ENCODE measurements around the gene SLC35E2B.
"Not testable (repeated sequence)": the region's sequence is repeated elsewhere in the genome, so short reads cannot be mapped to it uniquely, and the experiment has no call there.

SLC35E2B gene

DNA sequence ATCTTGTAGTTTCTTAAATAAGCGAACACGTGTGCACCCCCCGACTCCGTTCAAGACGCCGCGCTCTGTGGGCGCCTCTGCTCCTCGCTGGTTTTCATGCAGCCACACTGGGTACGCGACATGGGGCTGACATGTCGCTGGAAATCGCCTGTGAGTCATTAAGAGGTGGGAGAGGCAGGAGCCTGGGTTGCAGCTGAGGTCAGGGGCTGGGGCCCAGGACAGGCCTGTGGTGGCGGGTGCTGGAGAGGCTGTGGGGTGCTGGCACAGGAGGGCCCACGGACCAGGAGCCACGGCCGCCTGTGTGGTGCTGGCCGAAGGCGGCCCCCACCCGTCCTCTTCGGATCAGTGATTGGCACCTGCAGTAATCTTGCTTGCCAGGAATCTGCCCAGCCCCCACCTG is 17.8 kb downstream of the SLC35E2B start:
- DNase-seq (ENCODE audit: low spot score) = not testable (repeated sequence)

DNA sequence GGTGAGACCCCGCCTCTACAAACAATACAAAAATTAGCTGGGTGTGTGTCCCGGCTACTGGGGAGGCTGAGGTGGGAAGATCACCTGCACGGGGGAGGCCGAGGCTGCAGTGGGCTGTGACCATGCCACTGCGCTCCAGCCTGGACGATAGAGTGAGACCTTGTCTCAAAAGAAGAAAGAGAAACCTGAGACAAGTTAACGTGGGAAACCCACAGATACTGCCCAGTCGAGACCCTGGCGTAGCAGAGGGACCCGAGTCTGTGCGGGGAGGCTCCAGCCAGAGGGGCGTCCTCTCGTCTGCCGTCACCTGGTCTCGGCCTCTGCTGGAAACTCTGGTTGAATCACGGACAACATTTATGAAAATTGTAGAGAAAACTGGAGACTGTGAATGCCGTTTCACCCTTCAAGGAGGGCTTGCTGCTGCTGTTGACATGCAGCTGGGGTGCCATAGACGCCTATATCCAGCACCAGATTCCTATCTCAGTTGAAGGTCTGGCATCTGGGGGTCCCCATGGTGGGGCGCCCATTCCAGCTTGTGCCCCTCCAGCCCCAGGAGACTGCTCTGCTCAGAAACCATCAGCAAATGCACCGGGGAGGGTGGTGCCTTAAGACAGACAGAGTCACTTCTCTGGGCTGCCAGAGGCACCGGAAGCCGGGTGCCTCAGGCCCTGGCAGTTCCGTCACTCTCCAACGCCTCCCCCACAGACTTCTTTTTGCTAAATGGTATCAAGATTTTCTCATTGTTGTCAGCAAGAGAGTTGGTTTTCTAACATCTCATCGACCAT is 20.2 kb downstream of the SLC35E2B start:
- DNase-seq (ENCODE audit: low spot score) = no peak

GRCh38 chr1:1671365-1672119 is 21.1 kb downstream of the SLC35E2B start:
- no peak for DNase-seq (ENCODE audit: low spot score)

DNA sequence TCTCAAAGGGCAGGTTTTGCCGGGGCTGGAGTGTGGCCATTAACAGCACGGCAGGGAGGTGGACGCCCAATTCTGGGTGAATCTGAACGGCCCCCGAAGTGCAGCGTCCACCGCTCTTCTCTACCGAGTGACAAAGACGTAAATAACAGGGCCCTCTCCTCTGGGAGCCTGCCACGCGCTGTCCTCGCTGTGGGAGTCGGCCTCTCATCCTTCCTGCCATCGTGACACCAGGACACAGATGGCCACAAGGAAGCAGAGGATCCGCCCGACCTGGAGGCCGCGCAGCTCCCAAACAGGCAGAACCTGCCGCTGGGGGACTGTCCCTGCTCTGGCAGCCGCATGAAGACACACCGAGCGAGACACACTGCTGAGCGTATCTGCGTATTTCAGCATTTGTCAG is 21.7 kb downstream of the SLC35E2B start:
- DNase-seq (ENCODE audit: low spot score) = no peak

GRCh38 chr1:1669468-1670440 is 22.8 kb downstream of the SLC35E2B start:
- no peak for DNase-seq (ENCODE audit: low spot score)

DNA sequence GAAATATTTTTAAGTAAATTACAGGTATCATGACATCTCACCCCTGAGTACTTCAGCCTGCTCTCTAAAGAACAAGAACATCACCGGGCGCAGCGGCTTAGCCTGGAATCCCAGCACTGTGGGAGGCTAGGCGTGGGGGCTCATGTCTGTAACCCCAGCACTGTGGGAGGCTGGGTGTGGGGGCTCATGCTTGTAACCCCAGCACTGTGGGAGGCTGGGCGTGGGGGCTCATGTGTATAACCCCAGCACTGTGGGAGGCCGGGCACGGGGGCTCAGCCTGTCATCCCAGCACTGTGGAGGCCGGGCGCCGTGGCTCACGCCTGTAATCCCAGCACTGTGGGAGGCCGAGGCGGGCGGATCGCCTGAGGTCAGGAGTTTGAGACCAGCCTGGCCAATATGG is 26.1 kb downstream of the SLC35E2B start:
- DNase-seq (ENCODE audit: low spot score) = no peak

DNA sequence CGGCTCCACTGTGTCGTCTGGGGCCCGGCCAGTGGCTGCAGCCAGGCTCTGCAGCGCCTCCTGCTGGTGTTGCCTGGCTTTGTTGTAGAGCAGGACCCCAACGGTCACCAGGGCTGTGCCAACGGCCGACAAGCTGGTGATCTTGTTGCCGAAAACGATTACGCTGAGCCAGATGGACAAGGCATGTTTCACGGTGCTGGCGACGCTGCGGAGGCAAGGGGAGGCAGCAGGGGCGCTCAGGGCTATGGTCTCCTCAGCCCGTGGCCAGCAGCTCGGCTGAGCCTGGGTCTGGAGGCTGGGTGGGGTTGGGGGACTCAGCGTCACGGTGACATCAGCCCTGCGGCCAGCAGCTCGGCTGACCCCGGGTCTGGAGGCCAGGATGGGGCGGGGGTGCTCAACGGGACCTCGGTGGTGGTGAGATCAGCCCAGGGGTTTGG is 26.8 kb downstream of the SLC35E2B start:
- peak; percentile 27 for DNase-seq (ENCODE audit: low spot score)

- no peak for DNase-seq (ENCODE audit: low spot score)
These were observed 27.4 kb downstream of the SLC35E2B start for GRCh38 chr1:1664941-1665814.

GRCh38 chr1:1664318-1664717 is 28.3 kb downstream of the SLC35E2B start:
- not testable (repeated sequence) for DNase-seq (ENCODE audit: low spot score)

DNA sequence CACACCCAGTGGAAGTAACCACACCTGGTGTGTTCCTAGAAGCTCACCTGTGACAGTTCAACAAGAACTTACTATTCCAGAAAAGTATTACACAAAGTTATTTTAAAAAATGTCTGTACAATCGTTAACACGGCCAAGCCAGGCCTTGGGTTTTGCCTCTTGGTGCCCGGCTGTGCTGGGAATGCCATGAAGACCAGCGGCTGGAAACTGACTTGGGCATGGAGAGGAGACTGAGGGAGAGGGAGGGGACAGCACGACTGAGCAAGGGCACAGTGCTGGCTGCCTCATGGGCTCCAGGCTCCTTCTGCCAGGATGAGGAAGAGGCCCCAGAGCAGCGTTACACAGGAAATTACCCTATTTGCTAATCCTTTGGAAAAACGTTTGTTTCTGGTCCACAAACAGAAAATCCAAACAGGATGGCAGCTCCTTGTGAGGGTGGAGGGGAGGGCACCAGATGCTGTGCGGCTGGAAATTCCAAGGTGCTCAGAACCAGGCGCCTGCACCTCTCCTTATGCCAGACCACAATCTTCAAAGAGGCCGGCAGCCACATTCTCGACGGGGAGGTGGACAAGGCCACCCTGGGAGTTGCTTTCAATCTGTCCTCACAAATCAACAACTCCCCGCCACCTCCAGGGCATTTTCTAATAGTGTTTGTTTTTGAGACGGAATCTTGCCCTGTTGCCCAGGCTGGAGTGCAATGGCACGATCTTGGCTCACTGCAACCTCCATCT is 29.6 kb downstream of the SLC35E2B start:
- not testable (repeated sequence) for DNase-seq (ENCODE audit: low spot score)

- not testable (repeated sequence) for DNase-seq (ENCODE audit: low spot score)
These were observed 30.2 kb downstream of the SLC35E2B start for GRCh38 chr1:1662392-1662791.

DNA sequence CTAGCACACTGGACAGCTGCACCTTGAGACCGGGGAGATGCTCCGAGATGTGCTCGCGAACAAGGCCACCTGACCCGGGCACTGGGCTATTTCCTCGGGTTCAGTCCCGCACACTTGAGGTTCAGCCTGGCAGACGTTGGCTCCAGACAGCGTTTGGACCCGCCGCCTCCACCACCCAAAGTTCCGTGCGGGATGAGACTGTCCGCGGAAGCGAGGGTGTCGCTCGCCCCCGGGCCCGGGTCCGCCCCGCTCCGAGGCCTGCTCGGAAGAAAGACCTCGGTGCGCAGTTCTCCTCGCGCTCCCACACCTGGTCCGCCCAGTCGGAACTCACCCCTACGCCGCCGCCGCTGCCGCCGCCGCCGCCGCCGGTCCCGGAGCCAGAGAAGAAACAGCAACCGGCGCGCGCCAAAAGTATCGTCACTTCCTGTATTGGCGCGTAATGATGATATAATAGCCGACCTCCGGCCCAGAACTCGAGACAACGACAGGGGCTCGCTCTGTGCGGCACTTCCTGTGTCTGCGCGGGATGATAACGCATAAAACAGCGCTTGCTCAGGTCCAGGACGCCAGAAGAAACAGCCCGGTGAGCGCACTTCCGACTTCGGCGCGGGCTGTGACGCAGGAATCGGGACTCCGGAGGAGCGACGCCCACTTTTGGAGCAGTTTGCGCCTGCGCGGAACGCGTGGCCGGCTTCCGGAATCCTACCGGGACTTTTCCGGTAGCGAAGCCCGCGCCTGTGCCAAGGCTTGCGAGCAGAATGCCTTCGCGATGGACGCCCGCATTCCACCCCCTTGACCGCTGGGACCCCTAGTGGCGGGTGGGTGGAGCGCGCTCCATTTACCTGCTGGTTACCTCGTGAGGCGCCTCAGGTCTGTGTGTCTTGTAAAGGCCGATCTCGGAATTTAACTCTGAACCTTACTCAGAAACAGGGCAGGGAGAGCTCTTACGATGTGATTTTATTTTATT is 33.7 kb downstream of the SLC35E2B start, which contains the start of gene CDK11B:
TSS of gene CDK11B (minus strand) at position 422 of the 967 bp plus-strand sequence. CDS start 1,519 bp downstream, outside the sequence.
- peak; percentile 95 for DNase-seq (ENCODE audit: low spot score)

DNA sequence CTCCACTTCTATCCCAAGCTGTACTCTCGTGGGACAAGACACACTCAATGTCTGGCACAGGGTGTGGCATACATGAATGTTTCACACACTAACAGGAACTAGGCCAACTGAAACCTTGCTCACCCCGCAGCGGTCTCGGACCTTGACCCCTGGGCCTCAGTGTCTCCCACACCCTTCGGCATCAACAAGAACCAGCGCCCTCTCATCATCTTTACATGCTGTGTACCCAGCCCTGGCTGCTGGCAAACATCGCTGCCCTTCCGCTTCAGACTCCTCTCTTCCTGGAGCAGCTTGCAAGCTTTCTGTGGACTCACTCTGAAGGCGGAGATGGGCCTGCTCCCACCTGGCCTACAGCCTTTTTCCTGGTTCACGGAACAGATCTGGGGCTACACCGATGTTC is 44.3 kb downstream of the SLC35E2B start:
- DNase-seq (ENCODE audit: low spot score) = not testable (repeated sequence)

GRCh38 chr1:1647567-1648241 is 44.9 kb downstream of the SLC35E2B start:
- DNase-seq (ENCODE audit: low spot score) = not testable (repeated sequence)

DNA sequence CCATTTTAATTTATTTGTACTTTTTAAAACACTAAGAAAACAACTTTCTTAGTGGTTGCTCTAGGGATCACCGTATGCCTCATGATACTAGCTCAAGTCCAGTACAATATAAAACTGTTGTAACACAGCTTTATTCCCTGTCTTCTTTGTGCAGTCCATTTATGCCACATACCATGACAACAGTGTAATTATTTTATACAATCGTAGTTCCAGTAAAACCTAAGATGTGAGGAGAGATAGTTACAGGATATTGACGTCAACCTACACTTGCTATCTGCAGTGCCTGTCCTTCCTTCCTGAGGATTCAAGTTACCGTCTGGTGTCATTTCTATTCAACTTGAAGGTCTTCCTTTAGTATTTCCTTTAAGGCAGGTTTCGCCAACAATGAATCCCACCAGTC is 46.3 kb downstream of the SLC35E2B start:
- DNase-seq (ENCODE audit: low spot score) = not testable (repeated sequence)

DNA sequence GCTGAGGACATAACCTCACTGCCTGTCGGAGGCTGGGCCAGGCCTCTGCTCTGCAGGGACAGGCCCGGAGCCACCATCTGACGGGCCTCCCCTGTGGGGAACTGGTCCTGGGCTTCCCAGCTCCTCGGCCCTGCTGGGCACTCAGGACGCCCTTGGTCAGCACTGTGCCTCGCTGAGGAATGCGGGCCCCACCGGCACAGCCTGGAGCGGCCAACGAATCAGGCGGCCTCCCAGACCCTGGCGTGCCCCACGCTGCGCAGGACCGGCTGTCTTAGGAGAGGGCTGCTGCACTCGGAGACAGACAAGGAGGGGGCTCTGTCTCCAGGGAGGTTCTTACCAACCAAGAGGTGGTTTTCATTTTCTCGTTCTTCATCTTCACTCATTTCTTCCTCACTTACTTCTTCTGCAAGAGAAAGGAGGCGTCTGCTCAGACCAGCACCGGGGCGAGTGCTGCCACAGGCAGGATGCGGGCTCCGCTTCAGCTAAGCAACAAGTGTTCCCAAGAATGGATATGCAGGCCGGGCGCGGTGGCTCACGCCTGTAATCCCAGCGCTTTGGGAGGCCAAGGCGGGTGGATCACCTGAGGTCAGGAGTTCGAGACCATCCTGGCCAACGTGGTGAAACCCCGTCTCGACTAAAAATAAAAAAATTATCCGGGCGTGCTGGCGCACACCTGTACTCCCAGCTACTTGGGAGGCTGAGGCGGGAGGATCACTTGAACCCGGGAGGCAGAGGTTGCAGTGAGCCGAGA is 51.7 kb downstream of the SLC35E2B start:
- not testable (repeated sequence) for DNase-seq (ENCODE audit: low spot score)

DNA sequence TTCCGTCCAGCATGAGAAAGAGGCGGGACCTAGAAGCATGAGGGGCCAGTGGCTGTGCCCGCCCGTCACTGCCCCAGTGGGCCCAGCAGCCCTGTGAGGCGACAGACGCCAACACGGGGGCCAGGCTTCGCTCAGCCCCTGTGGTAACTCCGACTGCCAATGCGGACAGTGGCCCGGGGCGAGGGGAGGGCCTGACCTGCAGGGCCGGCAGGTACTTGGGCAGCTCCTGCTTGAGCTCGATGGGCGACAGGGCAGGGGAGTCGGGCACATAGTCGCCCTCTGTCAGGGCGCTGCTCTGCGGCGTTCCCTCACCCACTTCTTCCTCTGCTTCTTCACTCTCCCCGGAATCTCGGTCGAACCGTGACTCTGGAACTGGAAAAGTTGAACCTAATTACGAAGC is 52.5 kb downstream of the SLC35E2B start:
- DNase-seq (ENCODE audit: low spot score) = not testable (repeated sequence)

DNA sequence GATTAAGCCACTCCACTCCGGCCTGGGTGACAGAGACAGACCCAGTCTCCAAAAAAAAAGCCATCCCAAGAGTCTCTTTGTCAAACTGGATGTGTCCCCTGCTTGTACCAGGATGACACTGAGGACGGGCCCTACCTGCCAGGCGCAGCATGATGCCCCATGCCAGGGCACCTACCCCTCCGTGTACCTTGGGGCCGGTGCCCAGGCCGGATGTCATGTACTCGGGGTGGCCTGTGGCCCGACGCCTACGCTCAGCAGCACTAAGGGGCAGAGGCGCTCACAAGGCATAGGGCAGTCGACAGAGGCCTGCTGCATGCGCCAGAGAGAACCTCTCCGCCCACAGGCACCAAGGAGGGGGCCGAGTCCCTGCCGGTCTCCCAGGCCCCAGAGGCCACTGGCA is 53.2 kb downstream of the SLC35E2B start:
- not testable (repeated sequence) for DNase-seq (ENCODE audit: low spot score)

Measured in hepatic stellate cell (primary cell).